Liver (tissue), 9 donors: ENCODE measurements around the gene MEGF11. TPM values are rescaled to one million over a fixed set of nuclear protein-coding genes. Genes with fewer than 3 reads are reported as not detected.

Source experiments
- DNase-seq: peaks from one replicate; pipeline ENCODE4 v3.0.0-alpha.2; 2017; ENCODE audit warnings: low spot score
- H3K27ac ChIP-seq, 2 donors: one replicate each; pipeline ENCODE4 v1.7.0; 2013; ENCODE audit warnings: inconsistent platforms in 2 of 2, low read length in 2 of 2, control low read depth in 1 of 2, low read depth in 1 of 2, mild to moderate bottlenecking in 1 of 2
- H3K27me3 ChIP-seq, 4 donors: one replicate each; pipeline versions ENCODE4 v1.6.1 to v1.7.0; 2013; ENCODE audit warnings: low read length in 3 of 4, inconsistent platforms in 1 of 4, mild to moderate bottlenecking in 1 of 4, moderate library complexity in 1 of 4; ENCODE audit not compliant: control insufficient read depth in 4 of 4, insufficient read depth in 4 of 4
- H3K36me3 ChIP-seq, 4 donors: one replicate each; pipeline versions ENCODE4 v1.6.1 to v1.7.0; 2013; ENCODE audit warnings: low read length in 3 of 4, mild to moderate bottlenecking in 3 of 4, low read depth in 1 of 4, moderate library complexity in 1 of 4; ENCODE audit not compliant: control insufficient read depth in 4 of 4, insufficient read depth in 3 of 4
- H3K4me1 ChIP-seq, 4 donors: one replicate each; pipeline versions ENCODE4 v1.6.1 to v1.7.0; 2013; ENCODE audit warnings: low read length in 3 of 4, mild to moderate bottlenecking in 3 of 4, moderate library complexity in 1 of 4; ENCODE audit not compliant: control insufficient read depth in 4 of 4, insufficient read depth in 4 of 4
- H3K4me3 ChIP-seq, 3 donors: one replicate each; pipeline versions ENCODE4 v1.6.1 to v1.7.0; 2013; ENCODE audit warnings: low read length in 3 of 3, control low read depth in 1 of 3, low read depth in 1 of 3, mild to moderate bottlenecking in 1 of 3
- H3K9ac ChIP-seq, 2 donors: one replicate each; pipeline ENCODE4 v1.7.0; 2013; ENCODE audit warnings: low read length in 2 of 2, mild to moderate bottlenecking in 2 of 2, moderate library complexity in 2 of 2, control low read depth in 1 of 2, low read depth in 1 of 2
- H3K9me3 ChIP-seq, 4 donors: one replicate each; pipeline versions ENCODE4 v1.6.1 to v1.7.0; 2013; ENCODE audit warnings: low read length in 3 of 4; ENCODE audit not compliant: control insufficient read depth in 4 of 4
- EGR1 ChIP-seq, 2 donors: IDR thresholded peaks; 2 replicates each; pipeline ENCODE4 v1.6.1; 2016 to 2018; ENCODE audit warnings: antibody characterized with exemption in 2 of 2, low read depth in 2 of 2
- FOXA1 ChIP-seq: IDR thresholded peaks from 2 replicates; pipeline ENCODE4 v1.6.1; 2016; ENCODE audit warnings: antibody characterized with exemption
- GABPA ChIP-seq, 2 donors: IDR thresholded peaks in 1 of 2; conservative IDR thresholded peaks in 1 of 2; 2 replicates each; pipeline ENCODE4 v1.6.1; 2016; ENCODE audit warnings: antibody characterized with exemption in 2 of 2, mild to moderate bottlenecking in 1 of 2, moderate library complexity in 1 of 2
- HNF4G ChIP-seq: IDR thresholded peaks from 2 replicates; pipeline ENCODE4 v1.6.1; 2016; ENCODE audit warnings: antibody characterized with exemption
- JUND ChIP-seq, 2 donors: IDR thresholded peaks; 2 replicates each; pipeline ENCODE4 v1.6.1; 2016; ENCODE audit warnings: antibody characterized with exemption in 2 of 2
- NR2F2 ChIP-seq: IDR thresholded peaks from 2 replicates; pipeline ENCODE4 v1.6.1; 2016; ENCODE audit warnings: antibody characterized with exemption
- REST ChIP-seq: IDR thresholded peaks from 2 replicates; pipeline ENCODE4 v1.6.1; 2016; ENCODE audit warnings: antibody characterized with exemption, mild to moderate bottlenecking
- RXRA ChIP-seq, 2 donors: IDR thresholded peaks; 2 replicates each; pipeline ENCODE4 v1.6.1; 2017 to 2018; ENCODE audit warnings: antibody characterized with exemption in 2 of 2, mild to moderate bottlenecking in 1 of 2
- SP1 ChIP-seq: IDR thresholded peaks from 2 replicates; pipeline ENCODE4 v1.6.1; 2018; ENCODE audit warnings: antibody characterized with exemption, mild to moderate bottlenecking
- TAF1 ChIP-seq: conservative IDR thresholded peaks from 2 replicates; pipeline ENCODE4 v1.6.1; 2016; ENCODE audit warnings: antibody characterized with exemption, mild to moderate bottlenecking
- YY1 ChIP-seq: IDR thresholded peaks from 2 replicates; pipeline ENCODE4 v1.6.1; 2016; ENCODE audit warnings: antibody characterized with exemption, mild to moderate bottlenecking
- WGBS: extraction: QIAGEN DNeasy Blood & Tissue Kit; methylation state at CpG from one replicate; pipeline ENCODE4 v1.1.7; 2013; 5-methylcytosine and 5-hydroxymethylcytosine counted together
- polyA plus RNA-seq, 2 donors: library from polyadenylated mRNA; stranded (reverse) in 1 of 2; unstranded in 1 of 2; fragments of 200-250 nt in 1 of 2; fragments of >200 nt in 1 of 2; fragmentation: Nextera tagmentation in 1 of 2; extraction: Ambion mirVana in 1 of 2; gene quantifications; one replicate each; pipeline versions ENCODE4 v1.2.1 to v1.2.3, GENCODE V29; 2013 to 2015
- total RNA-seq, 2 donors: library from RNA; depleted of rRNA; stranded (reverse); fragments of >200 nt; gene quantifications; one replicate each; pipeline ENCODE4 v1.2.3, GENCODE V29; 2014
- TF ChIP-seq, protein P1 (sequence below): fragments of 150-350 bp; IDR thresholded peaks from 2 replicates; pipeline ENCODE4 v1.5.1; 2017; ENCODE audit warnings: improper control_type of control experiment, low read depth, low read length; ENCODE audit not compliant: missing input control
- TF ChIP-seq, protein P2 (sequence below): IDR thresholded peaks from 2 replicates; pipeline ENCODE4 v1.6.1; 2016; ENCODE audit warnings: antibody characterized with exemption
- TF ChIP-seq, protein P3 (sequence below): IDR thresholded peaks from 2 replicates; pipeline ENCODE4 v1.6.1; 2016; ENCODE audit warnings: antibody characterized with exemption
- donor health status: healthy.
- donor health status: healthy.
- donor health status: healthy.
- donor health status: healthy.
- donor health status: healthy.

The MEGF11 gene
- total and polyA plus RNA-seq, 4 donors, result under 0.01 to 0.51 (median 0.03) TPM; not detected in 1

DNA sequence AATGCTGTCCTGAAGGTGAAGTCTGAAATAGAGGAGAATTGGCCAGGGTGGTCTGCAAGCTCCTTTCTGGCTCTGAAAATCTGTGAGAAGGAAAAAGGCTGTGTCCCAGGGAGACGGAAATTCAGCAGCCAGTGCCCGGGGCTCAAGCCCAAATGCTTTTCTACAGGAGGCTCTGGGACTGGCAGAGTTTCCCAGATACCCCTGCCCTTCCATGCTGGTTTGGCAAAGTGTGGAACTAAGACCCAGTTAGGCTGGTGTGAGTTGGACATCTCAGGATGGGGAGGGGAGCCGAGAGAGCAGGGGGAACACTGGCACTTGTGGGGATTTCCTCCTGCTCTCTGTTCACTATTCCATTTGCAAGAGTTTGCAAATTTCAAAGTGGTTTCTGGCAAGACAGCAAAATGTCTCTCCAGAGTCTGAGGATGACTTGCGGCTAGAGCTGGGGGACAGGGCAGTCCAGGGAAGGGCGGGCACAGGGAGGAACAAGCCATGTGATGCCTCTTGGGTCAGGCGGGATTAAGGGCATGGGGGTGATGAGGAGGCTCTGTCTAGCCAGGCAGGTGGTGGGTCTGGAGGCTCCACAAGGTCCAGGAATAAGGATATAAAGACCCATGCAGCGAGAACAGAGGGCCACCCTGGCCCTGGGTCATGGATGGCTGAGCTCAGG is 231.9 kb downstream of the MEGF11 start:
- TF ChIP-seq EGR1 (IDR thresholded peaks at IDR 0.05; ENCODE audit: low read depth in 2 of 2) (no peak), RXRA (IDR thresholded peaks at IDR 0.05) (no peak), NR2F2 (no peak), TAF1 (no peak), YY1 (no peak), HNF4G (no peak), REST (no peak), FOXA1 (no peak), JUND (IDR thresholded peaks at IDR 0.05) (no peak), GABPA (IDR thresholded peaks at IDR 0.05 in 1 of 2, conservative IDR thresholded peaks at IDR 0.05 in 1 of 2) (no peak)
- TF ChIP-seq, protein P1, sequence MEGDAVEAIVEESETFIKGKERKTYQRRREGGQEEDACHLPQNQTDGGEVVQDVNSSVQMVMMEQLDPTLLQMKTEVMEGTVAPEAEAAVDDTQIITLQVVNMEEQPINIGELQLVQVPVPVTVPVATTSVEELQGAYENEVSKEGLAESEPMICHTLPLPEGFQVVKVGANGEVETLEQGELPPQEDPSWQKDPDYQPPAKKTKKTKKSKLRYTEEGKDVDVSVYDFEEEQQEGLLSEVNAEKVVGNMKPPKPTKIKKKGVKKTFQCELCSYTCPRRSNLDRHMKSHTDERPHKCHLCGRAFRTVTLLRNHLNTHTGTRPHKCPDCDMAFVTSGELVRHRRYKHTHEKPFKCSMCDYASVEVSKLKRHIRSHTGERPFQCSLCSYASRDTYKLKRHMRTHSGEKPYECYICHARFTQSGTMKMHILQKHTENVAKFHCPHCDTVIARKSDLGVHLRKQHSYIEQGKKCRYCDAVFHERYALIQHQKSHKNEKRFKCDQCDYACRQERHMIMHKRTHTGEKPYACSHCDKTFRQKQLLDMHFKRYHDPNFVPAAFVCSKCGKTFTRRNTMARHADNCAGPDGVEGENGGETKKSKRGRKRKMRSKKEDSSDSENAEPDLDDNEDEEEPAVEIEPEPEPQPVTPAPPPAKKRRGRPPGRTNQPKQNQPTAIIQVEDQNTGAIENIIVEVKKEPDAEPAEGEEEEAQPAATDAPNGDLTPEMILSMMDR, result no peak
- TF ChIP-seq, protein P2, sequence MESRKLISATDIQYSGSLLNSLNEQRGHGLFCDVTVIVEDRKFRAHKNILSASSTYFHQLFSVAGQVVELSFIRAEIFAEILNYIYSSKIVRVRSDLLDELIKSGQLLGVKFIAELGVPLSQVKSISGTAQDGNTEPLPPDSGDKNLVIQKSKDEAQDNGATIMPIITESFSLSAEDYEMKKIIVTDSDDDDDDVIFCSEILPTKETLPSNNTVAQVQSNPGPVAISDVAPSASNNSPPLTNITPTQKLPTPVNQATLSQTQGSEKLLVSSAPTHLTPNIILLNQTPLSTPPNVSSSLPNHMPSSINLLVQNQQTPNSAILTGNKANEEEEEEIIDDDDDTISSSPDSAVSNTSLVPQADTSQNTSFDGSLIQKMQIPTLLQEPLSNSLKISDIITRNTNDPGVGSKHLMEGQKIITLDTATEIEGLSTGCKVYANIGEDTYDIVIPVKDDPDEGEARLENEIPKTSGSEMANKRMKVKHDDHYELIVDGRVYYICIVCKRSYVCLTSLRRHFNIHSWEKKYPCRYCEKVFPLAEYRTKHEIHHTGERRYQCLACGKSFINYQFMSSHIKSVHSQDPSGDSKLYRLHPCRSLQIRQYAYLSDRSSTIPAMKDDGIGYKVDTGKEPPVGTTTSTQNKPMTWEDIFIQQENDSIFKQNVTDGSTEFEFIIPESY, result no peak
- Histone ChIP-seq H3K4me1 (no peaks in the 10 kb centered on the region), H3K27me3 (peaks cover 0 to 4% (median 0%) of the 10 kb centered on the region in 4 donors), H3K36me3 (no peaks in the 10 kb centered on the region), H3K27ac (no peak overlapping the region), H3K4me3 (no peak overlapping the region), H3K9me3 (no peaks in the 10 kb centered on the region), H3K9ac (no peak overlapping the region)
- WGBS, result 79% methylated on average over 7 of the region's 7 CpGs
- DNase-seq, result no peak

DNA sequence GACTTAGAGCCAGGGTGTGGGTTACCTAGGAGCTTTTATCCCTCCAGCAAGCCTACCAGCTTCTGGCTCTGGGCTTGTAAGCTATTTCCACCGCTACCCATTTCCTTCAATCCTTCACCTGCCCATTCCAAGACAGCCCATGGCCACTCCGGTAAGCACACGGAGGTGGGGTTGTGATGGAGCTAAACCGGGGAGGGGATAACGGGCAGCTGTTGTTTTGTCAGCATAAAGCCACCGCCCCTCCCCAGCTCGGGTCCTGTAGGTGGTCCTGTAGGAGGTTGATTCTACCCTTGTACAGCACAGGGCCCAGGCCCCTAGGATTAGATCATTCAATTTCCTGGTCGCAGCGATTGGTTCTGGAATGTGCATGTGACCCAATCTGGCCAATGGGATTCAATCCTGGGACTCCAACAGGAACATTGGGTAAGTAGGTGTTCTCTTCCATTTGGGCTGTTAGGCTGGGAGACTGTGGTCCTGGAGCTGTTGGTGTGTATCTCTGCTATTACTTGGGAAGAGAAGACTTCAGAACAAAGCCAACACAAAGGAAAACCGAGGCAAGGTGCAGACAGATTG is 233.6 kb downstream of the MEGF11 start:
- H3K36me3 ChIP-seq, result no peaks in the 10 kb centered on the region
- no peak overlapping the region for H3K9ac ChIP-seq
- H3K9me3 ChIP-seq, result no peaks in the 10 kb centered on the region
- H3K27me3 ChIP-seq, result no peaks in the 10 kb centered on the region
- WGBS, result 80% methylated on average over 10 of the region's 10 CpGs
- no peak overlapping the region for H3K27ac ChIP-seq
- no peaks in the 10 kb centered on the region for H3K4me1 ChIP-seq
- DNase-seq, result no peak
- TF ChIP-seq, protein P1, result no peak
- TF ChIP-seq SP1 (no peak), FOXA1 (no peak)
- TF ChIP-seq, protein P3, sequence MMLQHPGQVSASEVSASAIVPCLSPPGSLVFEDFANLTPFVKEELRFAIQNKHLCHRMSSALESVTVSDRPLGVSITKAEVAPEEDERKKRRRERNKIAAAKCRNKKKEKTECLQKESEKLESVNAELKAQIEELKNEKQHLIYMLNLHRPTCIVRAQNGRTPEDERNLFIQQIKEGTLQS, result no peak
- no peak overlapping the region for H3K4me3 ChIP-seq
